A673 (cell line): ENCODE results near the gene ZNF621. TPM values are rescaled to one million over a fixed set of nuclear protein-coding genes. Genes with fewer than 3 reads are reported as not detected.

Experiments used
- BruUV-seq: library from RNA; stranded (reverse); fragments of 400-500 nt; replicated peaks from 2 replicates; lab custom pipeline; 2021; lab: Mats Ljungman, UMichigan
- CTCF ChIA-PET: fragments of 300-600 bp; sonication (Branson Sonifier 250); formaldehyde crosslinking; loops from one replicate; lab custom pipeline; 2022; ENCODE audit warnings: antibody characterized with exemption; lab: Charles Lee
- POLR2A ChIA-PET: fragments of 300-600 bp; sonication (Branson Sonifier 250); formaldehyde crosslinking; loops from one replicate; lab custom pipeline; 2022; ENCODE audit warnings: antibody characterized with exemption; ENCODE audit not compliant: low non-redundant PET; lab: Charles Lee
- DNase-seq: peaks from one replicate; pipeline ENCODE4 v3.0.0-alpha.2; 2015; ENCODE audit warnings: low spot score
- H3K27ac ChIP-seq: fragments of 200-600 bp; sonication (generic); 2 replicates; pipeline ENCODE4 v1.5.1; 2016; ENCODE audit warnings: mixed run types, low read depth, mild to moderate bottlenecking, mixed read lengths, antibody characterized with exemption, low read length; ENCODE audit not compliant: poor library complexity, severe bottlenecking
- H3K27me3 ChIP-seq: fragments of 200-600 bp; sonication (generic); replicated peaks from 2 replicates; pipeline ENCODE4 v1.6.1; 2017; ENCODE audit warnings: mixed run types, low read depth, mild to moderate bottlenecking, mixed read lengths, antibody characterized with exemption, low read length; ENCODE audit not compliant: insufficient read depth, poor library complexity
- H3K36me3 ChIP-seq: fragments of 200-600 bp; sonication (generic); 2 replicates; pipeline ENCODE4 v1.6.1; 2016; ENCODE audit warnings: mixed run types, mild to moderate bottlenecking, mixed read lengths, antibody characterized with exemption, low read length; ENCODE audit not compliant: insufficient read depth, poor library complexity, severe bottlenecking
- H3K4me1 ChIP-seq: fragments of 200-600 bp; sonication (generic); 2 replicates; pipeline ENCODE4 v1.6.1; 2017; ENCODE audit warnings: mixed run types, mild to moderate bottlenecking, mixed read lengths, antibody characterized with exemption, low read length; ENCODE audit not compliant: insufficient read depth, poor library complexity, severe bottlenecking
- H3K4me3 ChIP-seq: fragments of 200-600 bp; sonication (generic); 2 replicates; pipeline ENCODE4 v1.5.1; 2016; ENCODE audit warnings: low read depth, mixed run types, mild to moderate bottlenecking, mixed read lengths, low read length; ENCODE audit not compliant: poor library complexity, severe bottlenecking
- H3K9me3 ChIP-seq: fragments of 200-600 bp; sonication (generic); 2 replicates; pipeline ENCODE4 v1.6.1; 2016; ENCODE audit warnings: mixed run types, low read depth, mild to moderate bottlenecking, mixed read lengths, antibody characterized with exemption, low read length; ENCODE audit not compliant: poor library complexity, severe bottlenecking
- CTCF ChIP-seq: fragments of 300-800, 200-600 bp; sonication (generic); conservative IDR thresholded peaks from 2 replicates; pipeline ENCODE4 v1.5.1; 2017; ENCODE audit warnings: low read depth, mild to moderate bottlenecking, antibody characterized with exemption, low read length, moderate library complexity, mixed read lengths
- EZH2 ChIP-seq: fragments of 200-600 bp; sonication (generic); IDR thresholded peaks from 2 replicates; pipeline ENCODE4 v1.6.1; 2017; ENCODE audit warnings: borderline replicate concordance, low read depth, mild to moderate bottlenecking, mixed read lengths, antibody characterized with exemption, low read length; ENCODE audit not compliant: poor library complexity, severe bottlenecking
- intact Hi-C: fragments of 100-400 bp; cut with micrococcal nuclease; formaldehyde crosslinking; loops from one replicate; pipeline ENCODE4 v1.10.0; 2022; ENCODE audit not compliant: unreplicated experiment
- total RNA-seq: library from RNA; stranded (reverse); gene quantifications from 2 replicates; pipeline ENCODE4 v1.2.3, GENCODE V29; 2021

The ZNF621 gene
- total RNA-seq, 1 experiment from 2014 or later: 9.9 TPM

- no TSS peak for BruUV-seq
- Histone ChIP-seq H3K4me1 (no peaks in the 10 kb centered on the region), H3K36me3 (no peaks in the 10 kb centered on the region), H3K27me3 (no peaks in the 10 kb centered on the region), H3K27ac (no peak overlapping the region), H3K9me3 (no peaks in the 10 kb centered on the region), H3K4me3 (no peak overlapping the region)
- ChIA-PET POLR2A (no interaction called here), CTCF (no interaction called here)
- TF ChIP-seq CTCF: no peak
- no peak for TF ChIP-seq EZH2
- DNase-seq: no peak
- intact Hi-C loops: no loop called here
Observed at GRCh38 chr3:40497288-40497687, 27.5 kb upstream of the ZNF621 start.

- no peaks in the 10 kb centered on the region for H3K4me1 ChIP-seq
- no peaks in the 10 kb centered on the region for H3K27me3 ChIP-seq
- CTCF ChIA-PET: no interaction called here
- POLR2A ChIA-PET: no interaction called here
- DNase-seq: no peak
- H3K9me3 ChIP-seq: no peaks in the 10 kb centered on the region
- TF ChIP-seq EZH2 (no peak), CTCF (no peak)
- no peaks in the 10 kb centered on the region for H3K36me3 ChIP-seq
- intact Hi-C loops: no loop called here
- H3K4me3 ChIP-seq: no peak overlapping the region
- no peak overlapping the region for H3K27ac ChIP-seq
- BruUV-seq: no TSS peak
Observed at GRCh38 chr3:40499952-40500351, 24.8 kb upstream of the ZNF621 start.

- DNase-seq: no peak
- ChIA-PET POLR2A (no interaction called here), CTCF (no interaction called here)
Observed at GRCh38 chr3:40502034-40502433, 22.7 kb upstream of the ZNF621 start.

More at GRCh38 chr3:40502034-40502433, 22.7 kb upstream of the ZNF621 start:
- Histone ChIP-seq H3K9me3 (no peaks in the 10 kb centered on the region), H3K4me1 (no peaks in the 10 kb centered on the region), H3K27ac (no peak overlapping the region), H3K4me3 (no peak overlapping the region), H3K27me3 (no peaks in the 10 kb centered on the region), H3K36me3 (no peaks in the 10 kb centered on the region)
- intact Hi-C loops: no loop called here
- TF ChIP-seq EZH2 (no peak), CTCF (no peak)
- no TSS peak for BruUV-seq
